HG02759 (cell line): ENCODE measurements around the gene MYPOP.

ENCODE experiments used
- ATAC-seq: cut with Tn5 transposase; IDR thresholded peaks from one replicate; pipeline ENCODE4 v1.9.1; 2021; ENCODE audit warnings: mild to moderate bottlenecking, moderate library complexity; ENCODE audit not compliant: unreplicated experiment

MYPOP gene

DNA sequence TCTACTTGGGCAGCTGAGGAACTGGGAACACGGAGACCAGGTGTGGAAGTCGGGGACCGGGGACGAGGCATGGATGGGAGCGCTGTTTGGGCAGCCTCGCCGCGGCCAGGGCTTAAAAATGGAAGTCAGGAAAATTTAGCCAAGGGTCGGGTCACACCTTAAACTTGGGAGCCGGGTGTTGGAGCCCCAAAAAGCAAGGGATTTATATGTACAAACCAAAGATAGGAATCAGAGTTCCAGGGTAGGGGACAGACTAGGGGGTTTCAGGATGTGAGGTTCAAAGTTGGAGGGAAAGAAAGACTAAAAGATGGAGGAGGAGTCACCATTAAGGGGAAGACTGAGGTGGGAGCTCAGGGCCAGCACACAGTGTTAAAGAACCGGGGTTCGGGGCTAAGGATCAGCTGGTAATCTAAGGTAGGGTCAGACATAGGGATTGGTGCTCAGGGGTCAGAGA is 37.8 kb downstream of the MYPOP start:
- ATAC-seq = no peak

GRCh38 chr19:45863840-45864628 is 38.4 kb downstream of the MYPOP start, which contains the start of gene FOXA3:
Gene FOXA3 (plus strand): TSS chr19:45864326. CDS start chr19:45864457, 131 bp downstream.
- peak; percentile 32 for ATAC-seq

GRCh38 chr19:45863335-45863839 is 39.0 kb downstream of the MYPOP start:
- no peak for ATAC-seq

DNA sequence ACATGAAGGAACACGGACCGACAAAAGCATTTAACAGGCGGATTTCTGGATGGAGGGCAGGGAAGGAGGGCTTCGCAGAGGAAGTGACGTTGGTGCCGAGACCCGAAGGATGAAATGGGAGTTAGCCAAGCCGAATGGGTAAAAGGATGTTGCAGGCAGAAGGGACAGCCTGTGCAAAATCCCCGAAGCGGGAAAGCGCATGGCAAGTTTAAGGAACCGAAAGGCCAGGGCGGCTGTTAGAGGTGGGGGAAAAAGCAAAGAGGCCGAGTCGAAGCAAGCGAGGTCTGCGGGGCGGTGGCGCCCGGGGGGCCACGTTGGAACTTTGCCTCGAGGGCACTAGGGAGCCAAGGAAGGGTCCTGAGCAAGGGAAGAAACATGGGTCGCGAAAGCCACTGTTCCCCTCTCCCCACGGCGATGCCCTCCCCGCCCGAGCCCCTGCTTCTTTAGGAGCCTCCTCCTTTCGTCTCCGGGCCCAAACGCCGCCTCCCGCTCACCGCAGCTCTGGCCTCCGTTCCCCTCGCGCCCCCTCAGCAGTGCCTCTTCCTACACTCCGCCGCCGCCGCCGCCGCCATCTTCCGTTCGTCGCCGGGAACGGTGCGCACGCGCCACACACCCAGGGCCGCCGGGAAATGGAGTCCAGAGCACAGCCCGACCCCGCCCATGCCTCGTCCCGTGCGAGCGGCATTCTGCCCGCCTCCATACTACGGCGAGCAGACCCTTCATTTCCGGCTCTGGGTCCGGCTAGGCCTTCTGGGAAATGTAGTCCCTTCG is 39.7 kb downstream of the MYPOP start, which contains the start of gene SYMPK:
Gene SYMPK, minus strand, starts transcription at position 584 of the 771 bp plus-strand sequence. CDS start 8,652 bp downstream, outside the sequence.
- ATAC-seq = peak; percentile 92

DNA sequence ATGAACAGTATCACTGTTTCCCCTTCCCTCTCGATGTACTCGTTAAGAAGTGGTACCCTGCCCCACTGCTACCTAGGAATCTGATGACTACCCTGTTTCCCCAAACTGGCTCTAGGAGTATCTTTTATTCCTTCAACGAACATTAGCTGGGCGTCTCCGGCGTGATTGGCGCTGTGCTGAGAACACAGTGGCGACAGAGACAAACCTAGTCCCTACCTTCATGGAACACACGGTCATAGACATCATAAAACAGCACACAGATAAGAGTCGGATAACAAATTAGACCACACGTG is 40.2 kb downstream of the MYPOP start:
- no peak for ATAC-seq

- no peak for ATAC-seq
Observed at GRCh38 chr19:45860359-45861259, 41.8 kb downstream of the MYPOP start.

DNA sequence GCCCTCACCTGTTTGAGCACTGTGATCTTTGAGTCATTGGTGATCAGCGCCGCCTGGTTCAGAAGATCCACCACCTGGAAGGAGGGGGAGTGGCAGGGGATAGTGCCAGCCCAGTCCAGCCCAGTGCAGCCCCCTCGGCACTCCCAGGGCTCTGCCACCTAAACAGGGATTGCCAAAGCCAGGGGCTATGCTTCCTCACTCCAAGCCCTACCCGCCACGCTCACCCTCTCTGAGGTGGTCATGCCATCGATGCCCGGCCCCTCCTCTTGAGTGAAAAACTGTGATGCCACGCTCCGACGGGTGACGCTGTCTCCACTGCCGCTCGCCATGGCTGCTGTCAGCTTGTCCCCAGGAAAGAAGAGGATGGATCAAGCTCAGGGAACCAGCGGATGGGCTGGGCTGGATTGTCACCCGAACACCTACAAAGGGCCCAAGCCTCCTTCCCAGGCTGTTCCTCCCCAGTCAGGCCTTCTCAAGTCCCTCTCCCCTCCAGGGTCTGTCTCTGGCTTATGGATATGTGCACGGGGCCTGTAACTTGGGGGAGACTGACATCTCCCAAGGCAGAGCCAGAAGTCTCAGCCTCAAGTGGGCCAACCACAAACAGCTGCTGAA is 48.1 kb downstream of the MYPOP start:
- no peak for ATAC-seq

DNA sequence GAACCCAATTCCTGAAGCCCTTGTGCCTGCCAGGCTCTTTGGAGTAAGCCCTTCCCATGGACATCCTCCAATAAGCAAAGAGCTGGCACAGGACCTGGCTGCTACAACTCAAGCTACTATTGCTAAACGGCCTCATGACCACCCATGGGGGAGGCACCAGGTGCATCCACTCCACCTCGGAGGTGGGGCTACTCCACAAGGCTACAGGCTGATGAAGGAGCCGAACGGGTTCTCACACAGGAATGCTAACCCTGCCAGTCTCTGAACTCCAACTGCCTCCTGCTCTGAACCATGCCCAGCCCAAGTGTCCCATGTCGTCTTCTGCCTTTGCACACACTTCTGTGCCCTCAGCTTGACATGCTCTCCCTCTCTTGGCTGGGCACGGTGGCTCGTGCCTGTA is 49.4 kb downstream of the MYPOP start:
- no peak for ATAC-seq

- ATAC-seq = no peak
Observed at GRCh38 chr19:45852145-45852750, 50.2 kb downstream of the MYPOP start.

GRCh38 chr19:45848922-45849321 is 53.5 kb downstream of the MYPOP start:
- ATAC-seq = no peak

GRCh38 chr19:45847663-45848062 is 54.8 kb downstream of the MYPOP start:
- no peak for ATAC-seq

- no peak for ATAC-seq
Observed at GRCh38 chr19:45842198-45842597, 60.2 kb downstream of the MYPOP start.
